Prostate gland (tissue), 2 donors: ENCODE data around the gene ZNF527.
"Not testable (repeated sequence)": the region's sequence is repeated elsewhere in the genome, so short reads cannot be mapped to it uniquely, and the experiment has no call there.

Experiments used
- CTCF ChIP-seq, 4 experiments: fragments of 200-600 bp in 2 of 4; fragments of 450-650 bp in 2 of 4; sonication (generic) in 2 of 4; IDR thresholded peaks; 1 replicate in 3 of 4; 2 replicates in 1 of 4; pipeline ENCODE4 v1.5.1; 2016 to 2019; ENCODE audit warnings: antibody characterized with exemption in 4 of 4, mild to moderate bottlenecking in 2 of 4, moderate library complexity in 2 of 4
- POLR2A ChIP-seq: fragments of 450-650 bp; IDR thresholded peaks from one replicate; pipeline ENCODE4 v1.6.1; 2016; ENCODE audit warnings: antibody characterized with exemption, mild to moderate bottlenecking

GRCh38 chr19:37391399-37391798 lies 20.5 kb downstream of the ZNF527 start:
- not testable (repeated sequence) for TF ChIP-seq CTCF (IDR thresholded peaks at IDR 0.05); POLR2A
